HUES6 (cell line): ENCODE results near the gene SFXN4.

Experiments used
- H3K27ac ChIP-seq: 2 replicates; pipeline ENCODE4 v1.7.0; 2013; ENCODE audit warnings: low read depth, mild to moderate bottlenecking, low read length, inconsistent platforms
- H3K27me3 ChIP-seq: 2 replicates; pipeline ENCODE4 v1.6.1; 2013; ENCODE audit warnings: low read length; ENCODE audit not compliant: control insufficient read depth, insufficient read depth
- H3K36me3 ChIP-seq: 2 replicates; pipeline ENCODE4 v1.6.1; 2013; ENCODE audit warnings: low read length; ENCODE audit not compliant: control insufficient read depth, insufficient read depth
- H3K4me1 ChIP-seq: 2 replicates; pipeline ENCODE4 v1.6.1; 2013; ENCODE audit warnings: low read length; ENCODE audit not compliant: control insufficient read depth, insufficient read depth
- H3K4me3 ChIP-seq: 2 replicates; pipeline ENCODE4 v1.5.1; 2013; ENCODE audit warnings: low read depth, low read length
- H3K9ac ChIP-seq: one replicate; pipeline ENCODE4 v1.6.1; 2013; ENCODE audit warnings: mild to moderate bottlenecking, low read length
- H3K9me3 ChIP-seq: 2 replicates; pipeline ENCODE4 v1.6.1; 2013; ENCODE audit warnings: low read depth, low read length; ENCODE audit not compliant: control insufficient read depth, insufficient read depth

Gene SFXN4, protein sequence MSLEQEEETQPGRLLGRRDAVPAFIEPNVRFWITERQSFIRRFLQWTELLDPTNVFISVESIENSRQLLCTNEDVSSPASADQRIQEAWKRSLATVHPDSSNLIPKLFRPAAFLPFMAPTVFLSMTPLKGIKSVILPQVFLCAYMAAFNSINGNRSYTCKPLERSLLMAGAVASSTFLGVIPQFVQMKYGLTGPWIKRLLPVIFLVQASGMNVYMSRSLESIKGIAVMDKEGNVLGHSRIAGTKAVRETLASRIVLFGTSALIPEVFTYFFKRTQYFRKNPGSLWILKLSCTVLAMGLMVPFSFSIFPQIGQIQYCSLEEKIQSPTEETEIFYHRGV

GRCh38 chr10:119165171-119166117 is at the start of gene SFXN4:
SFXN4 (minus strand) TSS chr10:119165714; CDS start chr10:119165647, 67 bp downstream.
- H3K4me1 ChIP-seq = peaks cover 4% of the 10 kb centered on the region; the same call in 1 of the 2 replicates
- H3K4me3 ChIP-seq = peak within 1 kb of the TSS; percentile 72
- H3K27me3 ChIP-seq = no peaks in the 10 kb centered on the region
- H3K36me3 ChIP-seq = peaks cover 31% of the 10 kb centered on the region
- peak within 1 kb of the TSS; percentile 72 for H3K9ac ChIP-seq
- H3K27ac ChIP-seq = no peak within 1 kb of the TSS; the same call in 1 of the 2 replicates
- H3K9me3 ChIP-seq = no peaks in the 10 kb centered on the region

DNA sequence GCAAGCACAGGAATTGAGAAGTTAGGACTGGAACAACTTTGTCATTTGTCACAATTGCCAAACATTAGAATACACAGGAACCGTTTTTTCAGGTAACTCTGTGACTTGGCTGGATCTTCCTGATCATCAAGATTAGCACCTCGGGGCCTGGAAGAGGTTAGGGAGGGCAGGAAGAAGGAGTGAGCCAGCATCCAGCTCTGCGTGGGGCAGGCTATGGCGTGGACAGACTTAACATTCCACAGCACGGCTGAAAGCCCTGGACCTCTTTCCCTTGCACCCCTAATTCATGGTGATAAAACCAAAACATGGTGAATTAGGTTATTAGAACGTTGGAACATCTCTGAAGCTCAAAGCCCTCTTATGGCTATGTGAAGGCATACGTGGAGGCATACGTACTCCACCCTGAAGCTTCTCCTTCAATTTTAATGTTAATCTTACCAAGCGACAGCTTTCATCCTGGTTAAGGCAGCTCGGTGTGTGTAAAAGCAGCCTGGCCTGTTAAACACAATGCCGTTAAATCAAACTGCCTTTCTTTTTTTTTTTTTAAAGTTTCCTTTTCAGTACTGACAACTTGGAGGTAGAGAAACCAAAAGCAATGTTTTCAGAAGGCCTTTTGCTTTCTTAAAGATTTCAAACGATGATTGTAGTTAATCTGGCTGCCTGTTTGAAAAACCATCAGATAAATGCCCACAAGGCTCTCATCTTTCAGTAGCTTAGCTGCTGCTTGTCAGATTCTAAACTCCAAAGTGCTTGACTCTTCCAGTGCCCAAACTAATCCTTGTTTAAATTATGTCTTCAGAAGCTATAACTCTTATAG is 46.3 kb upstream of the SFXN4 start:
- no peak overlapping the region for H3K9ac ChIP-seq
- H3K27ac ChIP-seq = no peak overlapping the region
- H3K9me3 ChIP-seq = no peaks in the 10 kb centered on the region
- H3K36me3 ChIP-seq = no peaks in the 10 kb centered on the region
- peaks cover 39% of the 10 kb centered on the region for H3K4me1 ChIP-seq
- H3K27me3 ChIP-seq = peaks cover 18% of the 10 kb centered on the region
- no peak overlapping the region for H3K4me3 ChIP-seq

GRCh38 chr10:119211176-119211575 is 45.7 kb upstream of the SFXN4 start:
- H3K27me3 ChIP-seq = peaks cover 18% of the 10 kb centered on the region
- no peak overlapping the region for H3K9ac ChIP-seq
- no peaks in the 10 kb centered on the region for H3K36me3 ChIP-seq
- no peak overlapping the region for H3K4me3 ChIP-seq
- H3K27ac ChIP-seq = no peak overlapping the region
- peaks cover 43% of the 10 kb centered on the region for H3K4me1 ChIP-seq
- H3K9me3 ChIP-seq = no peaks in the 10 kb centered on the region

- no peaks in the 10 kb centered on the region for H3K9me3 ChIP-seq
- H3K9ac ChIP-seq = no peak overlapping the region
- peaks cover 18% of the 10 kb centered on the region for H3K27me3 ChIP-seq
- H3K4me1 ChIP-seq = peaks cover 46% of the 10 kb centered on the region
- H3K4me3 ChIP-seq = no peak overlapping the region
- H3K27ac ChIP-seq = no peak overlapping the region
- no peaks in the 10 kb centered on the region for H3K36me3 ChIP-seq
Measured at GRCh38 chr10:119210633-119211032, 45.1 kb upstream of the SFXN4 start.

GRCh38 chr10:119209736-119210355 is 44.3 kb upstream of the SFXN4 start:
- H3K27me3 ChIP-seq = peaks cover 18% of the 10 kb centered on the region
- H3K4me3 ChIP-seq = peak overlapping the region; percentile 41; the same call in 1 of the 2 replicates
- peaks cover 46% of the 10 kb centered on the region for H3K4me1 ChIP-seq
- H3K36me3 ChIP-seq = no peaks in the 10 kb centered on the region
- no peak overlapping the region for H3K27ac ChIP-seq
- H3K9ac ChIP-seq = no peak overlapping the region
- H3K9me3 ChIP-seq = no peaks in the 10 kb centered on the region

GRCh38 chr10:119209035-119209735 is 43.7 kb upstream of the SFXN4 start:
- Histone ChIP-seq H3K27me3 (peaks cover 18% of the 10 kb centered on the region), H3K4me3 (peak overlapping the region; percentile 71), H3K9me3 (no peaks in the 10 kb centered on the region), H3K9ac (no peak overlapping the region), H3K36me3 (no peaks in the 10 kb centered on the region), H3K4me1 (peaks cover 46% of the 10 kb centered on the region), H3K27ac (no peak overlapping the region)

DNA sequence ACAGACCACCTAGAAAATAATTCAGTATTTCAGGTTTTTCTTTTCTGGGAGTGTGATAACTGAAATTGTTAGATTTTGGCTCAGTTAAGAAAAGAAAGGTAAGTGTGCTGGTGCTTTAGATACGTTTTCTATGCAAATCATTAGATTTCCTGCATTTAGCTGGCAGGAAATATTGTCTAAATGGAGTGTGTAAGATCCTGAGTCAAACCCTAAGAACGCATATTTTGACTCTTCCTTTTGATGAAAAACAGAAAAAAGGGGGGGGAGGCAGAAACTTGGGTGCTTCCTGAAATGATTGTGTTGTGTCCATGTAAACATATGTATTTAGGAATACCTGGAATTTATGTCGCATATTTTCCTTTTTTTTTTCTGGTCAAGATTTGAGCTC is 43.0 kb upstream of the SFXN4 start:
- Histone ChIP-seq H3K9ac (no peak overlapping the region), H3K4me3 (peak overlapping the region; percentile 71), H3K27ac (no peak overlapping the region), H3K36me3 (no peaks in the 10 kb centered on the region), H3K27me3 (peaks cover 18% of the 10 kb centered on the region), H3K9me3 (no peaks in the 10 kb centered on the region), H3K4me1 (peaks cover 46% of the 10 kb centered on the region)

GRCh38 chr10:119207713-119208552 is 42.4 kb upstream of the SFXN4 start:
- Histone ChIP-seq H3K9me3 (no peaks in the 10 kb centered on the region), H3K9ac (peak overlapping the region; percentile 12), H3K4me3 (peak overlapping the region; percentile 71), H3K27ac (no peak overlapping the region), H3K36me3 (no peaks in the 10 kb centered on the region), H3K4me1 (peaks cover 46% of the 10 kb centered on the region), H3K27me3 (peaks cover 18% of the 10 kb centered on the region)

- Histone ChIP-seq H3K4me1 (peaks cover 43% of the 10 kb centered on the region), H3K27me3 (peaks cover 18% of the 10 kb centered on the region), H3K27ac (no peak within 1 kb of the TSS), H3K4me3 (peak within 1 kb of the TSS; percentile 71), H3K9me3 (no peaks in the 10 kb centered on the region), H3K9ac (peak within 1 kb of the TSS; percentile 84), H3K36me3 (no peaks in the 10 kb centered on the region)
Measured at GRCh38 chr10:119207366-119207666, 41.8 kb upstream of the SFXN4 start, which contains the start of gene GRK5. GRK5 (plus strand) TSS chr10:119207571; CDS start chr10:119207918, 347 bp downstream.
